ENCODE results near the gene PRICKLE1. TPM values are rescaled to one million over a fixed set of nuclear protein-coding genes. Genes with fewer than 3 reads are reported as not detected.
"Not testable (repeated sequence)": the region's sequence is repeated elsewhere in the genome, so short reads cannot be mapped to it uniquely, and the experiment has no call there.

PRICKLE1 gene
- total RNA-seq, 2 donors from 2014 or later, result 7.5 to 12.4 TPM

GRCh38 chr12:42546709-42547108, 42.8 kb downstream of the PRICKLE1 start:
- no peak for DNase-seq (ENCODE audit: low spot score)

GRCh38 chr12:42541965-42542364, 47.6 kb downstream of the PRICKLE1 start:
- Histone ChIP-seq H3K4me1 (replicated peaks) (no peaks in the 10 kb centered on the region), H3K9me3 (no peaks in the 10 kb centered on the region), H3K4me3 (no peak overlapping the region), H3K27me3 (replicated peaks; ENCODE audit: insufficient read depth) (no peaks in the 10 kb centered on the region), H3K36me3 (no peaks in the 10 kb centered on the region), H3K27ac (no peak overlapping the region)
- intact Hi-C loops (cut with DNase I), result no loop called here
- WGBS, result 85% methylated on average over 2 of the region's 2 CpGs
- no peak for DNase-seq (ENCODE audit: low spot score)
- no peak for TF ChIP-seq CTCF (IDR thresholded peaks at IDR 0.05)

More at GRCh38 chr12:42546709-42547108, 42.8 kb downstream of the PRICKLE1 start:
- H3K4me1 ChIP-seq (replicated peaks), result no peaks in the 10 kb centered on the region
- WGBS, result 88% methylated on average over 2 of the region's 2 CpGs
- intact Hi-C loops (cut with DNase I), result no loop called here
- no peaks in the 10 kb centered on the region for H3K36me3 ChIP-seq
- no peak overlapping the region for H3K27ac ChIP-seq
- no peaks in the 10 kb centered on the region for H3K9me3 ChIP-seq
- no peak for TF ChIP-seq CTCF (IDR thresholded peaks at IDR 0.05)
- no peak for TF ChIP-seq POLR2A (IDR thresholded peaks at IDR 0.05)
- no peak for TF ChIP-seq POLR2AphosphoS5 (IDR thresholded peaks at IDR 0.05)
- H3K4me3 ChIP-seq, result no peak overlapping the region
- no peaks in the 10 kb centered on the region for H3K27me3 ChIP-seq (replicated peaks; ENCODE audit: insufficient read depth)

- H3K4me1 ChIP-seq (replicated peaks); H3K27ac ChIP-seq; H3K27me3 ChIP-seq (replicated peaks; ENCODE audit: insufficient read depth); intact Hi-C loops (cut with DNase I); H3K9me3 ChIP-seq; DNase-seq (ENCODE audit: low spot score); H3K36me3 ChIP-seq; H3K4me3 ChIP-seq: not testable (repeated sequence)
- WGBS, result 52% methylated on average over 2 of the region's 2 CpGs
These were observed 48.2 kb downstream of the PRICKLE1 start for GRCh38 chr12:42541308-42541707.

GRCh38 chr12:42539696-42540095, 49.9 kb downstream of the PRICKLE1 start:
- 70% methylated on average over 1 of the region's 1 CpG for WGBS
- intact Hi-C loops (cut with DNase I), result no loop called here
- Histone ChIP-seq H3K4me3 (no peak overlapping the region), H3K27me3 (replicated peaks; ENCODE audit: insufficient read depth) (no peaks in the 10 kb centered on the region), H3K27ac (no peak overlapping the region), H3K4me1 (replicated peaks) (no peaks in the 10 kb centered on the region), H3K36me3 (no peaks in the 10 kb centered on the region), H3K9me3 (no peaks in the 10 kb centered on the region)
- DNase-seq (ENCODE audit: low spot score), result no peak
- TF ChIP-seq POLR2A (IDR thresholded peaks at IDR 0.05) (no peak), POLR2AphosphoS5 (IDR thresholded peaks at IDR 0.05) (no peak), CTCF (IDR thresholded peaks at IDR 0.05) (no peak)

GRCh38 chr12:42538203-42538602, 51.3 kb downstream of the PRICKLE1 start:
- TF ChIP-seq CTCF (IDR thresholded peaks at IDR 0.05), result no peak
- TF ChIP-seq POLR2AphosphoS5 (IDR thresholded peaks at IDR 0.05), result no peak
- no peak for TF ChIP-seq POLR2A (IDR thresholded peaks at IDR 0.05)
- no peaks in the 10 kb centered on the region for H3K9me3 ChIP-seq
- no peaks in the 10 kb centered on the region for H3K27me3 ChIP-seq (replicated peaks; ENCODE audit: insufficient read depth)
- intact Hi-C loops (cut with DNase I), result no loop called here
- WGBS, result 47% methylated on average over 3 of the region's 3 CpGs
- DNase-seq (ENCODE audit: low spot score), result no peak
- no peaks in the 10 kb centered on the region for H3K4me1 ChIP-seq (replicated peaks)
- no peak overlapping the region for H3K27ac ChIP-seq
- no peaks in the 10 kb centered on the region for H3K36me3 ChIP-seq
- no peak overlapping the region for H3K4me3 ChIP-seq
